GM13976 (cell line): Measurements from ENCODE around the gene GPS1.

Experiments
- DNase-seq: peaks from one replicate; pipeline ENCODE4 v3.0.0; 2012; ENCODE audit warnings: low spot score
- in situ Hi-C: fragments of 300-500 bp; cut with MboI; formaldehyde crosslinking; loops from one replicate; pipeline ENCODE4 v1.12.0; 2022; ENCODE audit warnings: low sequenced_read_pairs, mixed read lengths, inconsistent platforms; ENCODE audit not compliant: unreplicated experiment
- TF ChIP-seq, protein P1 (sequence below): IDR thresholded peaks from 2 replicates; pipeline ENCODE4 v1.5.1; 2012; ENCODE audit warnings: borderline replicate concordance, mild to moderate bottlenecking; ENCODE audit not compliant: insufficient read depth; ENCODE audit errors: extremely low read depth, missing control alignments, control extremely low read depth

Gene GPS1

DNA sequence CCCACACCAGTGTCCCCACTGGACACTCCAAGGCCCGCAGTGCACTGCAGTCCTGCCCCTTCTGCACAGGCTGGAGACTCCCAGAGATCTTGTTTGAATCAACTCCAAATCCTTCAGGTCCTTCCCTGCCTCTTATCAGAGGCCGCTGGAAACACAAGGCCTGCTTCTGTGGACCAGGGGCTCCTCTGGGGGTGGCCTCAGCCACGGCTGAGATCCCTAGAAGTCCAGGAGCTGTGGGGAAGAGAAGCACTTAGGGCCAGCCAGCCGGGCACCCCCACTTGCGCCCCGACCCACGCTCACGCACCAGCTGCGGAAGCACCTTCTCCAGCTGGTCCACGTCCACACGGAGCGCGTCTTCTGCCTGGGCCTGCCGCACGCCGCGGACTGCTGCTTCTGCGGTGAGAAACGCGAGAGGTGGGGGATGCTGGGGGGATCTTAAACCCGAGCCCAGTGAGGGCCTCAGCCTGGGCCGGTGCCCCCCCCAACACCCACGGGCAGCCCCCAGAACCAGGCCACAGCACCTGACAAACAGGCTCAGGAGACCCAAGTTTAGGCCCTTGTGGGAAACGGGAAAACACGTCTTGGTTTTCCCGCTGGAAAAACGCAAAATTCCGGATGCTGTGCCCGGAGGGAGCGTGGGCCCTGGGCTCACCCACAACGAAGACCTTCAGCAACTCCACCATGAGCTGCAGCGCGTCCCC, 32.6 kb upstream of the GPS1 start:
- DNase-seq: no peak
- in situ Hi-C loops: no loop called here
- TF ChIP-seq, protein P1, sequence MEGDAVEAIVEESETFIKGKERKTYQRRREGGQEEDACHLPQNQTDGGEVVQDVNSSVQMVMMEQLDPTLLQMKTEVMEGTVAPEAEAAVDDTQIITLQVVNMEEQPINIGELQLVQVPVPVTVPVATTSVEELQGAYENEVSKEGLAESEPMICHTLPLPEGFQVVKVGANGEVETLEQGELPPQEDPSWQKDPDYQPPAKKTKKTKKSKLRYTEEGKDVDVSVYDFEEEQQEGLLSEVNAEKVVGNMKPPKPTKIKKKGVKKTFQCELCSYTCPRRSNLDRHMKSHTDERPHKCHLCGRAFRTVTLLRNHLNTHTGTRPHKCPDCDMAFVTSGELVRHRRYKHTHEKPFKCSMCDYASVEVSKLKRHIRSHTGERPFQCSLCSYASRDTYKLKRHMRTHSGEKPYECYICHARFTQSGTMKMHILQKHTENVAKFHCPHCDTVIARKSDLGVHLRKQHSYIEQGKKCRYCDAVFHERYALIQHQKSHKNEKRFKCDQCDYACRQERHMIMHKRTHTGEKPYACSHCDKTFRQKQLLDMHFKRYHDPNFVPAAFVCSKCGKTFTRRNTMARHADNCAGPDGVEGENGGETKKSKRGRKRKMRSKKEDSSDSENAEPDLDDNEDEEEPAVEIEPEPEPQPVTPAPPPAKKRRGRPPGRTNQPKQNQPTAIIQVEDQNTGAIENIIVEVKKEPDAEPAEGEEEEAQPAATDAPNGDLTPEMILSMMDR: no peak

DNA sequence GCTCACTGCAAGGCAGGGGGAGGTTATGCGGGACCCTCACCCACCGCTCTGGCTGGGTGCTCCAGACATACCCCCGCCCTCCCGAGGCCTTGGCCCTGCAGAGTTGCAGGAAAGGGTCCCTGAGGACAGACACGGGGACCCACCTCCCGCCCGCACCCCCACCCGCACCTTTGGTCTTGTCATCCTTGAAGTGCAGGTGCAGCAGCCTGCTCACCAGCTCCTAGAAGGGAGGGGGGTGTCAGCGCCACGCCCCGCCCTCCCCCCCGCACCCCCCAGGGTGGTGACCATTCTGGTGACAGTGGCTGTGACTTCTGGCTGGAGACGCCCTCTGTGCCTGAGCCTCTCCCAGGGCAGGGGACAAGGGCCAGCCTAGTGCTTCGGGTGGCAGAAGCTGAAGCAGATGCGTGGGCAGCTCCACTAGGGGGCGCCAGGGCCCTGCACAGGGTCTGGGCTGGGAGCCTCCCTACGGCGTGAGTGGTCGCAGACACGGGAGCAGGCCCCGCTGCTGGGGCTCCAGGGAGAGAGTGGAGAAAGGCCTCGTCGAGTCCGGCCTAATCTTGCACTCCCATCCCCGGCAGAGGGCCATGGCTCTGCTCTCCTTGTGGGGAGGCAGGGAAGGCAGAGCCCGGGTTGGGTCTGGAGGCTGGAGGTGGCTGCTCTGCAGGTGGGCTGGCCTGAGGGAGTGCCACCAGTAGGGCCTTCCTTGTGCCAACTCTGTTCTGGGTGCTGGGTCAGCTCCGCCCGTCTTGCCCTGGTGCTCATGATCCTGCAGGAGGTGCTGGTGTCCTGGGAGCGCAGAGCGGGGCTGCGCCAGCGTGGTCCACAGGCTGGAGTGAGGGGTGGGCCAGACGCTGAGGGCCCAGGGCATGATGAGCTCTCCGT, 31.8 kb upstream of the GPS1 start:
- DNase-seq: peak; percentile 85
- in situ Hi-C loops: loop anchor here (10.0 kb wide), 1 partner anchor 135 kb away; no protein-coding TSS in a partner anchor
- TF ChIP-seq, protein P1: peak; percentile 85

DNA sequence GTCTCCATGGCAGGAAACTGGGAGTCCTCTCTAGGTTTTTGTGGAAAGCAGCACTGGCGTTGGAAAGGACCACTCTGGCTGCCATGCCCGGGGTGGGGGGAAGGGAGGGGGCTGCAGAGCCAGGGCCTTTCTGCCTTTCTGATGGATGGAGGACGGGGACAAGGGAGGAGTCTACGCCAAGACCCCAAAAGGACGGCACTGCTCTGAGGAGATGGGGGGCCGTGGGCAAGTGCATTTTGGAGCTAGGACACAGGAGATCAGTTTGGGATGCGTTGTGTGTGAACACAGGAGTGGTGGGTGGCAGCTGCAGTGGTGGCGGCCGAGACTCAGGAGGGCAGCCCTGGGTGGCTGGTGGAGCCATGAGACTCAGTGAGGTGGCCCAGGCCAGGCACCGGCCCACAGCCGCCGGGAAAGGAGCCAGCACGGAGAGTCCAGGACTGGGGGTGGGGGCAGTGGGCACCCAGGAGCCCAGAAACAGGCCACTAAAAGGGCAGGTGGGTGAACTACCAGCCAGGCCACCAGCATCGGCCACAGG, 31.1 kb upstream of the GPS1 start:
- DNase-seq: no peak
- TF ChIP-seq, protein P1: no peak
- in situ Hi-C loops: loop anchor here (10.0 kb wide), 1 partner anchor 134 kb away; no protein-coding TSS in a partner anchor

DNA sequence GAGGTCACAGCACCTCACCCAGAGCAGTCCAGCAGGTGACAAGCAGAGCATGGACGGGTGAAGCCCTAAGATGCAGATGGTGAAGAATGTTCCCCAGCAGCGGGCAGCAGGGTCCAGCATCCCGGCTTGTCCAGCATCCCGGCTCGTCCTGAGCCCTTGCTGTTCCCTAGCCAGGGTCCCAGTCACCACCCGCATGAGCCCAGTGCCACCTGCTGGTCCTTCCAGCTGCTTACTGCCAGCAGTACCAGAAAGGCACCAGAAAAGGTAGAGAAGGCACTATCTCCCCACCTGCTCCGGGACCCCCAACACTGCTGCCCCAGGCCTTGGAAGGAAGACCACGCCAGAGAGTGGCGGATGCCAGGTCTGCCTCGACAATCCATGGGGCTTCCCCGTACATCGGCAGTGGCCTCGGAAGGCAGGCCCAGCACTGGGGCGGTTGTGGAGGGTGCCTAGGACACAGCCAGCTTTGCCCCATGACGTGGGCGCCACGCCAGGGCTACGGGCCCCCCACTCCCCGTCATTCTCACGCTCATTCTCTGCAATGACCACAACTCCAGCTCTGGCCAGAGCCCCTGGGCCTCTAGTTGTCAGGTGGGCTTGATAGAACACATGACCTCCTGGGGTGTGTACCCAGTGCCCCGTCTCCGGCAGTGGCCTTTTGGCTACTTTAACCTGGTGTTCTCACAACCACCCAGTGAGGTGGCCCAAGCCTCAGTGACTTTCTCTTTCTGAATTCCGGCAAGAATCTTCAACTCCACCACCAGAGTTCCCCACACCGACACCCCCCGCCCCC, 30.4 kb upstream of the GPS1 start:
- in situ Hi-C loops: loop anchor here (10.0 kb wide), 1 partner anchor 133 kb away; no protein-coding TSS in a partner anchor
- TF ChIP-seq, protein P1: peak; percentile 48
- DNase-seq: peak; percentile 72

DNA sequence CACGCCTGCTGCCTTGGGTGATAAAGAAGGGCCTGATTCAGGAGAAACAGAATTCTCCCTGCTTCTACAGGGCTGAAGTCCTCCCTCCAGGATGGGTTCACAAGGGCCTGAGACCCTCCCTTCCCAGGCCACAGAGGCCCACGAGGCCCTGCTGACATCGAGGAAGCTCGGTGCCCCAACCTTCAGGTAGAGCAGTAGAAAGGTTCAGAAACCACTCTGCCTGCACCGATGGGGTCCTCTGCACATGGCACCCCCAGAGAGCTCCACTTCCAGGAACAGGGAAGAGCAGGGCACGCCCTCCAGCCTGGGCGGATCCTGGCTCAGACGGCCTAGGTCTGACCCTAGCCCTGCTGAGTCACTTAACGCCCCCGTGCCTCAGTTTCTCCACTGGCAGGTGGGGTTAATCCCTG, 29.8 kb upstream of the GPS1 start:
- no peak for DNase-seq
- in situ Hi-C loops: loop anchor here (10.0 kb wide), 1 partner anchor 133 kb away; no protein-coding TSS in a partner anchor
- TF ChIP-seq, protein P1: no peak
